Measurements from ENCODE around the gene LRRC8B.
"Not testable (repeated sequence)": the region's sequence is repeated elsewhere in the genome, so short reads cannot be mapped to it uniquely, and the experiment has no call there.

LRRC8B gene

GRCh38 chr1:89587729-89588161, 63.1 kb downstream of the LRRC8B start:
- no peak for DNase-seq

- no peak for DNase-seq
Observed at GRCh38 chr1:89588480-89588879, 63.9 kb downstream of the LRRC8B start.

GRCh38 chr1:89589515-89589914, 64.9 kb downstream of the LRRC8B start:
- DNase-seq = no peak

GRCh38 chr1:89590341-89591080, 65.9 kb downstream of the LRRC8B start:
- DNase-seq = no peak

GRCh38 chr1:89592861-89593302, 68.3 kb downstream of the LRRC8B start:
- not testable (repeated sequence) for DNase-seq

GRCh38 chr1:89594096-89594740, 69.6 kb downstream of the LRRC8B start:
- no peak for DNase-seq

- DNase-seq = no peak
Observed at GRCh38 chr1:89596698-89597097, 72.1 kb downstream of the LRRC8B start.

- DNase-seq = no peak
Observed at GRCh38 chr1:89598450-89599331, 74.1 kb downstream of the LRRC8B start.

GRCh38 chr1:89599332-89599630, 74.7 kb downstream of the LRRC8B start:
- DNase-seq = no peak

- no peak for DNase-seq
Observed at GRCh38 chr1:89600451-89601224, 76.0 kb downstream of the LRRC8B start.

- no peak for DNase-seq
Observed at GRCh38 chr1:89602871-89603404, 78.3 kb downstream of the LRRC8B start.

GRCh38 chr1:89603651-89604413, 79.2 kb downstream of the LRRC8B start:
- DNase-seq = no peak

- no peak for DNase-seq
Observed at GRCh38 chr1:89604414-89604735, 79.7 kb downstream of the LRRC8B start.

- DNase-seq = no peak
Observed at GRCh38 chr1:89605692-89606091, 81.1 kb downstream of the LRRC8B start.

- DNase-seq = no peak
Observed at GRCh38 chr1:89606227-89606980, 81.8 kb downstream of the LRRC8B start.

- DNase-seq = peak; percentile 23
Observed at GRCh38 chr1:89607156-89607555, 82.5 kb downstream of the LRRC8B start.

- no peak for DNase-seq
Observed at GRCh38 chr1:89607586-89608318, 83.1 kb downstream of the LRRC8B start.

- DNase-seq = peak; percentile 60
Observed at GRCh38 chr1:89608319-89608983, 83.8 kb downstream of the LRRC8B start.

- DNase-seq = peak; percentile 54
Observed at GRCh38 chr1:89608984-89609725, 84.5 kb downstream of the LRRC8B start.

Data from T-helper 9 cell (primary cell).